Lung (tissue), 12 donors: ENCODE measurements around the gene PARD3. TPM values are rescaled to one million over a fixed set of nuclear protein-coding genes. Genes with fewer than 3 reads are reported as not detected.
A peak's percentile ranks its signal among the peaks of the same experiment; 100 is the strongest.

ENCODE experiments used
- ATAC-seq: fragments of 200-7000 bp; cut with Tn5 transposase; one replicate; pipeline ENCODE4 v1.9.1; 2020; ENCODE audit warnings: moderate number of reproducible peaks; ENCODE audit not compliant: insufficient read depth, low FRiP score
- DNase-seq, 3 donors: peaks; one replicate each; pipeline ENCODE4 v3.0.0-alpha.2; 2013 to 2017
- H3K27ac ChIP-seq, 2 donors: one replicate each; pipeline ENCODE4 v1.5.1; 2013; ENCODE audit warnings: mild to moderate bottlenecking in 2 of 2, moderate library complexity in 2 of 2, control low read depth in 1 of 2, inconsistent platforms in 1 of 2, low read depth in 1 of 2, low read length in 1 of 2
- H3K27me3 ChIP-seq, 3 donors: one replicate each; pipeline ENCODE4 v1.5.1; 2013; ENCODE audit warnings: low read length in 2 of 3; ENCODE audit not compliant: control insufficient read depth in 3 of 3, insufficient read depth in 3 of 3
- H3K36me3 ChIP-seq, 4 donors: one replicate each; pipeline ENCODE4 v1.5.1; 2013; ENCODE audit warnings: low read length in 4 of 4, mild to moderate bottlenecking in 1 of 4, moderate library complexity in 1 of 4; ENCODE audit not compliant: control insufficient read depth in 4 of 4, insufficient read depth in 4 of 4
- H3K4me1 ChIP-seq, 5 donors: one replicate each; pipeline ENCODE4 v1.5.1; 2013; ENCODE audit warnings: low read length in 5 of 5, mild to moderate bottlenecking in 2 of 5, moderate library complexity in 1 of 5; ENCODE audit not compliant: control insufficient read depth in 5 of 5, insufficient read depth in 5 of 5
- H3K4me3 ChIP-seq: one replicate; pipeline ENCODE4 v1.5.1; 2013; ENCODE audit warnings: mild to moderate bottlenecking, control low read depth, moderate library complexity
- H3K9ac ChIP-seq, 2 donors: one replicate each; pipeline ENCODE4 v1.5.1; 2013; ENCODE audit warnings: low read length in 2 of 2, control low read depth in 1 of 2; ENCODE audit not compliant: insufficient read depth in 1 of 2
- H3K9me3 ChIP-seq, 4 donors: one replicate each; pipeline ENCODE4 v1.5.1; 2013; ENCODE audit warnings: low read length in 3 of 4, mild to moderate bottlenecking in 1 of 4, moderate library complexity in 1 of 4; ENCODE audit not compliant: control insufficient read depth in 4 of 4, insufficient read depth in 3 of 4
- CTCF ChIP-seq: IDR thresholded peaks from 2 replicates; pipeline ENCODE4 v1.5.1; 2012; ENCODE audit warnings: mild to moderate bottlenecking; ENCODE audit errors: control extremely low read depth, extremely low read depth
- WGBS, 2 donors: extraction: QIAGEN DNeasy Blood & Tissue Kit; methylation state at CpG; one replicate each; pipeline ENCODE4 v1.1.7; 2013; 5-methylcytosine and 5-hydroxymethylcytosine counted together
- polyA plus RNA-seq, 2 donors: library from polyadenylated mRNA; stranded (reverse); fragments of 200-250 nt; gene quantifications; one replicate each; pipeline ENCODE4 v1.2.1, GENCODE V29; 2013
- total RNA-seq, 2 donors: library from RNA; depleted of rRNA in 1 of 2; stranded (reverse); fragments of >200 nt in 1 of 2; gene quantifications; one replicate each; pipeline ENCODE4 v1.2.1, GENCODE V29; 2014 to 2021
- donor health status: control.
- donor health status: control.
- donor health status: Bipolar disorder and iron deficiency.
- donor health status: healthy.
- donor health status: DM: yes; HTN: yes; CAD: no.

The PARD3 gene
- total and polyA plus RNA-seq, 4 donors = 10.3 to 69.2 (median 27.6) TPM

DNA sequence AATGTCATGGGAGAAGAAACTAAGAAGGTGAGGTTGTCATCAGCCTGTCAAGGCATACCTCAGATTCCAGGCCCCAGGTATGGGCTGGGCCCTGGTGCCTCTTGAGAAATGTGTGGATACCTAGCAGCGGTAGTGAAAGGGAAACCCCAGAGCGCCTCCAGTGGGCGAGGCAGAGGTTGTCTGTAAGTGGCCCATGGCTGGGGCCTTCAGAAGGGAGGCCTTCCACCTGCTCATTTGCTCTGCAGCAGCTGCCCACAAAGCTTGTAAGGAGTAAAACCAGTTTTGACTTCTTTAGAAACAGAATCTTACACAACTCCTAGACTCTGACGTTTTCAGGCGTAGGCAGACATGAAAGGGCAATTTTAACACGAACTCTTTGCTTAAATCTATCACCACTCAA is 509.9 kb downstream of the PARD3 start:
- H3K9ac ChIP-seq = no peak overlapping the region

DNA sequence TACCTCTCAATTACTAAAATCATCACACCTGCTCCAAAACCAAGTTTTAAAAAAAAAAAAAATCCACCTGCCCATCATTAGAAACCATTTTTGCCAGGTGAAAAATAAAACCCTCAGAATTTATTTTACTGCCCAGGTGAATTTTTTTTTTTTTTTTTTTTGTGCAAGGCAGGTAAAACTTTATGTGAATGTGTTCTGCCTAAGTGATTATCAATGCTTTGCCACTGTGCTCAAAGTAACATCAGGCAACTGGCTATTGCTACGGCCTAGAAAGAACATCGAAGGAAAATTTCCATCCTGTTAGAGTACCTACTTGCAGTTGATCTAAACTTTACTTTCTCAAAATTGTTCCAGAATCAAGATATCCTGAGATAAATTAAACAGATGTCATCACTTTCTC is 512.1 kb downstream of the PARD3 start:
- Histone ChIP-seq H3K4me3 (no peak overlapping the region), H3K27me3 (no peaks in the 10 kb centered on the region), H3K9ac (no peak overlapping the region), H3K27ac (no peak overlapping the region), H3K36me3 (peaks cover 0 to 2% (median 0%) of the 10 kb centered on the region in 4 donors), H3K4me1 (peaks cover 0 to 6% (median 0%) of the 10 kb centered on the region in 5 donors), H3K9me3 (no peaks in the 10 kb centered on the region)
- 97 to 98% methylated on average over 2 of the region's 2 CpGs for WGBS, 2 donors
- no peak for TF ChIP-seq CTCF
- ATAC-seq (no peak), DNase-seq (no peak)

More for the DNA sequence above, 509.9 kb downstream of the PARD3 start:
- H3K9me3 ChIP-seq = no peaks in the 10 kb centered on the region
- H3K4me1 ChIP-seq = no peaks in the 10 kb centered on the region
- peak; percentile 71 to 85 (median 79) for DNase-seq
- H3K4me3 ChIP-seq = no peak overlapping the region
- 69% methylated on average over 6 of the region's 6 CpGs for WGBS, 2 donors
- H3K27ac ChIP-seq = no peak overlapping the region
- ATAC-seq = peak; percentile 79
- peaks cover 0 to 2% (median 0%) of the 10 kb centered on the region in 4 donors for H3K36me3 ChIP-seq
- no peaks in the 10 kb centered on the region for H3K27me3 ChIP-seq
- no peak for TF ChIP-seq CTCF

DNA sequence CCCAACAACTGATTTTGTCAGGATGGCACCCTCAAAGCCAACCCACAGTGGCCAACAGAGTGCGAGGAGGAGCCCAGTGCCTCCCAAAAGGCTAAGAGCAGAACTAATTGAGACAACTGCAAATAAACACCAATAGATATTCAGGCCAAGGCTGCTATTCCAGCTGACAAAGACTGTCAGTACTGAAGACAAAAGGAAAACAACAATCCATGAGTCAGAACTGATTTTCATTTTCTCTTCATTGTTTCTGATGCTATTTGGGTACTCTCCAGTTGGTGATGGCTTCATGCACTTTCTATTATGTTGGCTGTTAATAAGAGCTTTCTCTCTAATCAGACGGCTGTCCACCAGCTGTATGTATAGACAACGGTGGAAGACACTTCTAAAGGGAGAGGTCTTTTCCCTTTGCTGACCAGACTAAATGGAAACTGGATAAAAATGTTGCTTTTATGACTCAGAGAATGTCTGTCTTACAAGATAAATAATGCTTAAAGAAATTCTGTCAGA is 515.9 kb downstream of the PARD3 start:
- no peaks in the 10 kb centered on the region for H3K9me3 ChIP-seq
- H3K27me3 ChIP-seq = no peaks in the 10 kb centered on the region
- no peak overlapping the region for H3K4me3 ChIP-seq
- ATAC-seq (no peak), DNase-seq (peak in 1 of 3 donors; percentile 24)
- H3K4me1 ChIP-seq = peaks cover 0 to 19% (median 0%) of the 10 kb centered on the region in 5 donors
- TF ChIP-seq CTCF = no peak
- H3K36me3 ChIP-seq = no peaks in the 10 kb centered on the region
- H3K9ac ChIP-seq = no peak overlapping the region
- 74 to 87% methylated on average over 3 of the region's 3 CpGs for WGBS, 2 donors
- no peak overlapping the region for H3K27ac ChIP-seq

DNA sequence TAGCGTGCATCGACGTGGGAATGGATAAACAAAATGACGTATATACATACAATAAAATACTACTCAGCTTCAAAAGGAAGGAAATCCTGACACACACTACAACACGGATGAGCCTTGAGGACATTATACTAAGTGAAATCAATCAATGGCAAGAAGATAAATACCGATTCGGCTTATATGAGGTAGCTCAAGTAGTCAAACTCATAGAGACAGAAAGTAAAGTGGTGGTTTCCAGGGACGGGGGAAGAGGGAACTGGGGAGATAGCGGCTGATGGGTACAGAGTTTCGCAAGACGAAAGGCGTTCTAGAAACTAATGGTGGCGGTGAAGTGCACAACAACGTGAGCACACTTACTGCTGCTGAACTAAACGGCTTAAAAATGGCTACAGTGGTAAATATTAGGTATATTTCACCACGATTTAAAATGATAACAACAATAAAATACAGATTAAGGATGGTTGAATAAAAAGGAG is 516.7 kb downstream of the PARD3 start:
- Histone ChIP-seq H3K9me3 (no peaks in the 10 kb centered on the region), H3K4me1 (peaks cover 0 to 19% (median 0%) of the 10 kb centered on the region in 5 donors), H3K27ac (no peak overlapping the region), H3K4me3 (no peak overlapping the region), H3K9ac (no peak overlapping the region), H3K27me3 (no peaks in the 10 kb centered on the region), H3K36me3 (no peaks in the 10 kb centered on the region)
- no peak for ATAC-seq
- peak in 1 of 3 donors; percentile 43 for DNase-seq
- 81 to 82% methylated on average over 16 of the region's 16 CpGs for WGBS, 2 donors
- no peak for TF ChIP-seq CTCF
